ENCODE measurements around the gene PLD3.

- TF ChIP-seq CTCF (IDR thresholded peaks at IDR 0.05; ENCODE audit: extremely low read depth in 1 of 2, insufficient read depth in 1 of 2, low read depth in 1 of 2, low read length in 2 of 2) (no peak), POLR2A (IDR thresholded peaks at IDR 0.05; ENCODE audit: low read depth, low read length) (no peak), EZH2 (IDR thresholded peaks at IDR 0.05; ENCODE audit: borderline replicate concordance, low read depth, low read length, severe bottlenecking) (no peak), POLR2AphosphoS5 (IDR thresholded peaks at IDR 0.05; ENCODE audit: insufficient read depth, low read depth, low read length) (no peak), FOS (IDR thresholded peaks at IDR 0.05; ENCODE audit: borderline replicate concordance, insufficient read depth, low read length) (no peak)
These were observed 19.3 kb downstream of the PLD3 start for GRCh38 chr19:40367577-40368434.

Measured in endothelial cell of umbilical vein (primary cell).